Measurements from ENCODE around the gene DYNC2LI1.

DNA sequence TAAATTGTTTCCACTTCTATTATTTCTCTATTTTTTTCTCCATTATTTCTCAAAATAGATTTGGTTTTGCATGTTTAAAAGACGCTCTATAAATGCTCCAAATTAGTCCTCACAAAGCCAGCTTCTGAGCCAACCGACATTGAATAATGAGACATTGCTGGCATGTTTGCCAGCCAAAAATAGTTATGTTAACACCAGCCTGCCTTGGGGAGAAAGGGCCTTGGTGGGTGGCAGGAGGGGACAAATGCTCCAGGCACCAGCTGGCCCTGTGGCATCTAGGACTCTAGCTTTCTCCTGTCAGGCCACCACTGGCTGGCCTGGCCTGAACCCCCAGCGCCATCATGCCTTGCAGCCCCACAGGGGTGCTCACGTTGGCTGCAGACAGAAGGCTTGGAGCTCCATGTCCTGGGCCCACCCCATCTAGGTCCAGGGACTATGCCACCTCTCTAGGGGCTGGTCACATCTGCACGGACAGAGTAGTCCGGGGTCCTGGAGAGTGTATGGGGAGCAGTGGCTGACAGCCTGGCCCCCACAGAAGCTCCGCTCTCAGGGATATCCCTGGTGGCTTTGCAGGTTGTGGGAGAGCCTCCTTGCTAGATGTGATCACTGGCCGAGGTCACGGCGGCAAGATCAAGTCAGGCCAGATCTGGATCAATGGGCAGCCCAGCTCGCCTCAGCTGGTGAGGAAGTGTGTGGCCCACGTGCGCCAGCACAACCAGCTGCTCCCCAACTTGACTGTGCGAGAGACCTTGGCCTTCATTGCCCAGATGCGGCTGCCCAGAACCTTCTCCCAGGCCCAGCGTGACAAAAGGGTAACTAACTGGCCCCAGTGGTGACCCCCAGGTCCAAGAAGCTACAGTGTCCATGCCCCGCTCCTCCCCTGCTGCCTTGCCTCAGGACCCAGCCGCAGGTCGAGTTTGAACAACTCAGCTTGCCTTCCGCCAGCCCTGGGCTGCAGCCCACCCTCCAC lies 77.5 kb downstream of the DYNC2LI1 start:
- TF ChIP-seq, protein P1, sequence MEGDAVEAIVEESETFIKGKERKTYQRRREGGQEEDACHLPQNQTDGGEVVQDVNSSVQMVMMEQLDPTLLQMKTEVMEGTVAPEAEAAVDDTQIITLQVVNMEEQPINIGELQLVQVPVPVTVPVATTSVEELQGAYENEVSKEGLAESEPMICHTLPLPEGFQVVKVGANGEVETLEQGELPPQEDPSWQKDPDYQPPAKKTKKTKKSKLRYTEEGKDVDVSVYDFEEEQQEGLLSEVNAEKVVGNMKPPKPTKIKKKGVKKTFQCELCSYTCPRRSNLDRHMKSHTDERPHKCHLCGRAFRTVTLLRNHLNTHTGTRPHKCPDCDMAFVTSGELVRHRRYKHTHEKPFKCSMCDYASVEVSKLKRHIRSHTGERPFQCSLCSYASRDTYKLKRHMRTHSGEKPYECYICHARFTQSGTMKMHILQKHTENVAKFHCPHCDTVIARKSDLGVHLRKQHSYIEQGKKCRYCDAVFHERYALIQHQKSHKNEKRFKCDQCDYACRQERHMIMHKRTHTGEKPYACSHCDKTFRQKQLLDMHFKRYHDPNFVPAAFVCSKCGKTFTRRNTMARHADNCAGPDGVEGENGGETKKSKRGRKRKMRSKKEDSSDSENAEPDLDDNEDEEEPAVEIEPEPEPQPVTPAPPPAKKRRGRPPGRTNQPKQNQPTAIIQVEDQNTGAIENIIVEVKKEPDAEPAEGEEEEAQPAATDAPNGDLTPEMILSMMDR (IDR thresholded peaks at IDR 0.05; ENCODE audit: low read length): no peak
- no peak for TF ChIP-seq EZH2 (optimal IDR thresholded peaks at IDR 0.05; ENCODE audit: low read depth, low read length)

Data from MM.1S (cell line).